Muscle layer of duodenum (tissue), 2 donors: ENCODE results near the gene PUM2.

Experiments used
- H3K27ac ChIP-seq: one replicate; pipeline ENCODE4 v1.7.0; 2013; ENCODE audit warnings: mild to moderate bottlenecking, low read length
- H3K27me3 ChIP-seq: one replicate; pipeline ENCODE4 v1.7.0; 2013; ENCODE audit warnings: low read depth, mild to moderate bottlenecking, control low read depth, low read length
- H3K36me3 ChIP-seq, 2 donors: one replicate each; pipeline ENCODE4 v1.7.0; 2013; ENCODE audit warnings: low read length in 2 of 2, control low read depth in 1 of 2, mild to moderate bottlenecking in 1 of 2; ENCODE audit not compliant: insufficient read depth in 2 of 2, control insufficient read depth in 1 of 2
- H3K4me1 ChIP-seq, 2 donors: one replicate each; pipeline ENCODE4 v1.7.0; 2013; ENCODE audit warnings: low read length in 2 of 2, mild to moderate bottlenecking in 2 of 2, control low read depth in 1 of 2, moderate library complexity in 1 of 2; ENCODE audit not compliant: insufficient read depth in 2 of 2, control insufficient read depth in 1 of 2
- H3K4me3 ChIP-seq, 2 donors: one replicate each; pipeline ENCODE4 v1.7.0; 2013; ENCODE audit warnings: low read length in 2 of 2, low read depth in 1 of 2, mild to moderate bottlenecking in 1 of 2
- H3K9me3 ChIP-seq, 2 donors: one replicate each; pipeline ENCODE4 v1.7.0; 2013; ENCODE audit warnings: low read length in 2 of 2, control low read depth in 1 of 2, mild to moderate bottlenecking in 1 of 2; ENCODE audit not compliant: control insufficient read depth in 1 of 2
- donor health status: healthy.

The PUM2 gene

DNA sequence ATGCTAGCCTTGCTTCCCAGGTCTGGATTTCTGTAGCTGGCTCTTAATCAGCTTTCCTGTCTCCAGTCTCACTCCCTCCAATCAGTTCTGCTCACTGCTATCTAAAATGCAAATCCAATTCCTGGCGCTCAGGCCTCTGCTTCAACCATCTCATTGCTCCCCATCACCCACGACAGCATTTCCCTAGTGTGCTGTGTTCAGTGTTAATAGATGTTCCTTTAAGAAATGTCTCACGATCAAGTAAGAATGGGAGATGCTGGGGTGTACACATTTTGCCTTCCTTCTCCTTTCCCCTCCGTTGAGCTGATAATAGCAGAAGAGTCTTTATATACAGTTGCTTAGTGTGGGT lies 1.6 kb upstream of the PUM2 start:
- H3K36me3 ChIP-seq: no peaks in the 10 kb centered on the region
- no peaks in the 10 kb centered on the region for H3K27me3 ChIP-seq
- no peak overlapping the region for H3K4me3 ChIP-seq
- no peaks in the 10 kb centered on the region for H3K9me3 ChIP-seq
- no peak overlapping the region for H3K27ac ChIP-seq
- H3K4me1 ChIP-seq: peaks cover 22 to 34% of the 10 kb centered on the region in 2 donors

DNA sequence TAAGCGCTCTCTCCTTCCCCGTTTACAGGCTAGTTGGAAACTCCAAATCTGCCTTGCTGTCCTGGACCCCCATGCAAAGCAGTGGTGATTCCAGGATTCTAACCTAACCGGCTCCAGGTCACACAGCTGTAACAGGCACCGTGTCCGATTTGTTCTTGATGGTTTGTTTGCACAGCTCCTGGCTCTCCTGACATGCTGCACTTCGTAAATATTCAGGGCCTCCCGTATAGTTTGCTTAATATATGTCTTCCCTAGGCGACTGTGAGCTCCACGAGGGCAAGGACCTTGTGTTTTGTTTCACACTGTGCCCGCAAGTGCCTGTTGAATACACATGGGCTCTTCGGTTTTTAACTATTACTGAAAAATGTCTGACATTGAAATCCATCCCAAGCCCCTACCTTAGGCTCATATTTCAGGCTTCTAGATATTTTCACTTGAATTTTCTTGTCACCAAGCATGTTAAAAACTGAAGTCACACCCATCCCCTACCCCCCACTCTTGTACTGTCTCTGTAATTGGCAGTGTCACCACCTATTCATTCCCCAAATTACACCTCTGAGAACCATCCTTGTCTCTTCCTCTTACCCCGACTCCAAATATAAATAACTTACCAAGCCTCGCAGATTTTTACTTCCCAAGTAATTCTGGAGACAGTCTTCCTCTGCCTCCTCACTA lies 1.0 kb upstream of the PUM2 start:
- no peaks in the 10 kb centered on the region for H3K36me3 ChIP-seq
- H3K4me3 ChIP-seq: peak overlapping the region; percentile 82 to 87
- peaks cover 25 to 38% of the 10 kb centered on the region in 2 donors for H3K4me1 ChIP-seq

DNA sequence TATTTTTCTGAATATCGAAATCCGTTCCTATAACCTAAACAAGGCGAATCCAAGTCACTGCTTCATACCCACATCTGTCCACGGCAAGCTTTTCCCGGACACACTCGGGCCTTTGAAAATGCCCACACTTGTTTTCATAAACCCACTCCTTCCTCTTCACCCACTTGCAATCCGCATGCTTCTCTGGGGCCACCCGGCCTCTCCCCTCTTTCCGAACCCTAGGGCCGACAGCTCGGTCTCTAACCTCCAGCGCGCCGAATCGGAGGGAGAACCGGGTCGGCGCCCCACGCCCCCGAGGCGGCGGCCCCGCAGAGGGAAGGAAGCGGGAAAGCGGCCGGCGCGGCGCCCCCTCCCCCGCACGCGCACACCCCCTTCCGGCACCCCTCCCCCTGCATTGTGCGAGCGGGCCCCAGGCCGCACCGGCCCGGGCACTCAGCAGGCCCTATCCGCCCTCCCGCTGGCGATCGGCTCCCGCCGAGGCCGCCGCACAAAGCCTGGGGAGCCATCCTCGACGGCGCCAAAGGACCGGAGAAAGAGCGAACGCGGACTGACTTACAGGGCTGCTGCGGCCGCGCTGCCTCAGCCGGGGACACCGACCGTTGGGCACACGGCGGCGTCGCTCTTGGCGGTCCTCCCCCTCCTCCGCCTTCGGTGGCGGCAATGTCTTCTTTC lies 467 bp downstream of the PUM2 start:
- H3K4me1 ChIP-seq: peaks cover 27 to 48% of the 10 kb centered on the region in 2 donors

More for the DNA sequence above, 1.0 kb upstream of the PUM2 start:
- peak overlapping the region; percentile 95 for H3K27ac ChIP-seq
- no peaks in the 10 kb centered on the region for H3K27me3 ChIP-seq
- no peaks in the 10 kb centered on the region for H3K9me3 ChIP-seq

DNA sequence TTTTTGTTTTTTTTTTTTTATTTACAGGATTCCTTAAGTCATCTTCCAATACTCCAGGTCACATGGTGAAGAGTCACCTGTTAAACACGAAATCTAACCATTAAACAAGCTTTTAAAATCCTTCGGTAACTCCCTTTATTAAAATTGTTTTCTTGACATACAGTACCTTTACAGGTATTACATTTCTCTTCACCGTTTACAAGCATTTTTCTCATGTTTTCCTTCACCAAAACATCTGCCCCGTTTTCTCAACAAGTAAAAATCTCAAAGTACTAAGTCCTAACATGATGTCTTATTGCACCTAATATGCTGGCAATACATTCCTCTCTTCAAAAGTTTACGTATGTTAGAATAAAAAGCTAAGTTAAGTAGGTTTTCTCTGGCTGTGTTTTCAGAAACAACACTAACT lies 1.1 kb downstream of the PUM2 start:
- H3K4me3 ChIP-seq: peak overlapping the region; percentile 83 to 90
- H3K4me1 ChIP-seq: peaks cover 27 to 48% of the 10 kb centered on the region in 2 donors
- H3K9me3 ChIP-seq: no peaks in the 10 kb centered on the region
- peak overlapping the region; percentile 74 for H3K27ac ChIP-seq
- H3K27me3 ChIP-seq: no peaks in the 10 kb centered on the region
- no peaks in the 10 kb centered on the region for H3K36me3 ChIP-seq

More for the DNA sequence above, 467 bp downstream of the PUM2 start:
- Histone ChIP-seq H3K36me3 (no peaks in the 10 kb centered on the region), H3K9me3 (no peaks in the 10 kb centered on the region), H3K27me3 (no peaks in the 10 kb centered on the region), H3K27ac (peak overlapping the region; percentile 74), H3K4me3 (peak overlapping the region; percentile 83 to 90)

DNA sequence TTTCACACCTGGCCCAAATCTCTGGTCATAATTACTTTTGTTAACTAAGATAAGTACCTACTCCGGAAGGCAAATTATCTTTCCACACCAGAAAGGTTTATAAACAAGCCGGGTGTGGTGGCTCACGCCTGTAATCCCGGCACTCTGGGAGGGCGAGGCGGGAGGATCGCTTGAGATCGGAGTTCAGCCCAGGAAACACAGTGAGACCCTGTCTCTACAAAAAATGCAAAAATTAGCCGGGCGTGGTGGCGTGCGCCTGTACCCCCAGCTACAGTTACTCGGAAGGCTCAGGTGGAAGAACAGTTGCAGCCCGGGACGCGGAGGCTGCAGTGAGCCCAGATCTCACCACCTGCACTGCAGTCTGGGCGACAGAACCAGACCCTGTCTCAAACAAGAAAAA lies 2.1 kb downstream of the PUM2 start:
- Histone ChIP-seq H3K9me3 (no peaks in the 10 kb centered on the region), H3K4me1 (peaks cover 27 to 51% of the 10 kb centered on the region in 2 donors), H3K36me3 (no peaks in the 10 kb centered on the region), H3K27ac (no peak overlapping the region), H3K4me3 (peak overlapping the region; percentile 83 to 90), H3K27me3 (no peaks in the 10 kb centered on the region)

DNA sequence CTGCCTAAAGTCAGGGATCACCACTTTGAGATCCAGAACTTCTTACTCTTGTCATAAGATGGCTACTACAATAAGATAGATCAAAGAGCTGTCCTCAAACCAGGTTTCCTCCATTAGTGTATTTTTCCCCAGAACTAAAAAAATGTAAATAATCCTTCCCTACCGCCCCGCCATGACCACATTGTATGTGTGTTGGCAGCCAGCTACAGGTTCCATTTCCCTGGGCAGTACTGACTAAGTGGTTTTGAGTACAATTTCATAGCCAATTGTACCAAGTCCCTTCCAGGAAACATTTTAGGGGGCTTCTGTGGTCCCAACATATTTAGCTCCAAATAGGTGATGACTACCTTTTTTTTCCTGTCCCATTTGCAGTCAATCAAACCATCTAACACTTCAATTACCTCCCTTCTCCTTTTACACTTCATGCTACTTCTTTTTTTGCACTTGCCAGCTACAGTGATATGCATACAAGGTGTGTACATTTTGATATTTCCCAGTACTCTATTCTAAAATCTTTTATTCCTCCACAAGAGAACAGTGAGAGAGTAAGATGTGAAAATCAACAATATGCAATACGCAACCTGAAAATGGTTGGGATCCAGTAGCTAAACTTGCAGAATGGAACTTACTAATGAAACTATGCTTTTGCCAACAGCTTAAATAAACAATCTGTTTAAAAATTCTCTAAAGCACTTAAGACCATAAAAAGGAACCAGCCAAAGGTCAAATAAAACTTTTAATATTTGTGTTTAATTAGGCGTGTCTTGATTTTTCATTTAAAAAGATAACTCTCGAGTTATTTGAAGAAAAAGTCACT lies 3.9 kb downstream of the PUM2 start:
- Histone ChIP-seq H3K4me1 (peaks cover 22 to 46% of the 10 kb centered on the region in 2 donors), H3K27ac (no peak overlapping the region), H3K9me3 (no peaks in the 10 kb centered on the region), H3K4me3 (peak overlapping the region in 1 of 2 donors; percentile 2), H3K36me3 (no peaks in the 10 kb centered on the region), H3K27me3 (no peaks in the 10 kb centered on the region)

DNA sequence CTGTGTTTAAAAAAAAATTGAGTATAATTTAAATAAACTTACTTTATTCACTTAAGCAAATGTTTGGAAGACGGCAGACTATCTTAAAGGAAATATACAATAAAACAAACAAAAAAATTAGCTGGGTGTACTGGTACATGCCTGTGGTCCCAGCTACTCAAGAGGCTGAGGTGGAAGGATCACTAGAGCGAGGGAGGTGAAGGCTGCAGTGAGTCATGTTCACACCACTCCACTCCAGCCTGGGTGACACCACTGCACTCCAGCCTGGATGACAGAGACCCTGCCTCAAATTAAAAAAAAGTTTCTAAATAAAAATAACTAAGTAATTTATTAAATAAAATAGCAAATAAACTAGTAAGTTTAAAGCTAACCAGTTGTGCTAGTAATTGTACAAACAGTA lies 7.5 kb downstream of the PUM2 start:
- H3K36me3 ChIP-seq: no peaks in the 10 kb centered on the region
- H3K4me1 ChIP-seq: peaks cover 6 to 44% of the 10 kb centered on the region in 2 donors
- no peaks in the 10 kb centered on the region for H3K27me3 ChIP-seq
- H3K4me3 ChIP-seq: no peak overlapping the region
- no peak overlapping the region for H3K27ac ChIP-seq
- H3K9me3 ChIP-seq: no peaks in the 10 kb centered on the region

DNA sequence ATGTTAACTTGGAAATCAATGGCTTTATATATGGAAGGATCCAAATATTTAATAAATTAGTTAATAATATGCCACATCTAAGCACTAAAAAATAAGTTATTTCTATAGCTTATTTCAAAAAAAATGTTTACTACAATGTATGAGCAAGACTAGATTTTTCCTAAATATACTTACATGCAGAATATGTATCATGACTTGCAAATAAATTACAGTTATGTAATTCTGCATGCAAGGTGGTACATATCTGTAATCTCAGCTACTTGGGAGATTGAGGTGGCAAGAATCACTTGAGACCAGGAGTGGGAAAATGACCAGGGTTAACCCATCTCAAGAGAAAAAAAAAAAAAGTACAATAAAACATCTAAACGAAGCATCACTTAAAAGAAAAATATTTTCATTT lies 11.6 kb downstream of the PUM2 start:
- no peaks in the 10 kb centered on the region for H3K9me3 ChIP-seq
- H3K36me3 ChIP-seq: no peaks in the 10 kb centered on the region
- H3K4me3 ChIP-seq: no peak overlapping the region
- peaks cover 10 to 42% of the 10 kb centered on the region in 2 donors for H3K4me1 ChIP-seq
- no peaks in the 10 kb centered on the region for H3K27me3 ChIP-seq
- no peak overlapping the region for H3K27ac ChIP-seq

DNA sequence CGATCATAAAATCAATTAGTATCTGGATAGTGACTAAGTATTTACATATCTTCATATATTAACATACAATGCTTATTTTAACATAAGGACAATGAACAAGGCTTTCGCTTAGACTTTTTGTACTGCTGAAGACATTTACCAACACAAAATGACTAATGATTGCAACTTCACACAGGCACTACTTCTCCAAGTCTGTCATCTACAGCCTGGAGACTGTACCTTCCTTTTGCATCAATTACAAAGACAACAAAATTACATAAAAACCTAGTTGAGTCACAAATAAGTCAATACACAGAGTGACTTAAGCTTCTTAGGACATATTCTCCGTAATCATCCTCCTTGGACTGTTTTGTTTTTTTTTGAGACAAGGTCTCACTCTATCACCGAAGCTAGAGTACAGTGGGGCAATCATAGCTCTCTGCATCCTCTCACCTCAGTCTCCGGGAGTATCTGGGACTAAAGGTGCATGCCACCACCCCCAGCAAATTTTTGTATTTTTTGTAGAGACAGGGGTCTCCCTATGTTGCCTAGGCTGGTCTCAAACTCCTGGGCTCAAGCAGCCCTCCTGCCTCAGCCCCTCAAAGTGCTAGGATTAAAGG lies 15.9 kb downstream of the PUM2 start:
- Histone ChIP-seq H3K27me3 (no peaks in the 10 kb centered on the region), H3K27ac (no peak overlapping the region), H3K4me3 (no peak overlapping the region), H3K4me1 (peaks cover 10 to 50% of the 10 kb centered on the region in 2 donors), H3K36me3 (peaks cover 0 to 5% of the 10 kb centered on the region in 2 donors), H3K9me3 (no peaks in the 10 kb centered on the region)

DNA sequence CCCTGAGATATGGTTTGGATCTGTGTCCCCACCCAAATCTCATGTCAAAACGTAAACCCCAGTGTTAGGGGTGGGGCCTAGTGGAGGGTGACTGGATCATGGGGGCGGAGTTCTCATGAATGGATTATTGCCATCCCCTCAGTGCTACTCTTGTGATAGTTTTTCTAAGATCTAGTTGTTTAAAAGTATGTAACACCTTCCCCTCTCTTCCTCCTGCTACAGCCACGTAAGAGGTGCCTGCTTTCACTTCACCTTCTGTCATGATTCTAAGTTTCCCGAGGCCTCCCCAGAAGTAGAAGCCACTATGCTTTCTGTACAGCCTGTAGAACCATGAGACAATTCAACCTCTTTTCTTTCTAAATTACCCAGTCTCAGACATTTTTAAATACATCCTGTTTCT lies 16.9 kb downstream of the PUM2 start:
- Histone ChIP-seq H3K27ac (no peak overlapping the region), H3K4me3 (no peak overlapping the region), H3K4me1 (peaks cover 10 to 44% of the 10 kb centered on the region in 2 donors), H3K9me3 (no peaks in the 10 kb centered on the region), H3K36me3 (peaks cover 0 to 5% of the 10 kb centered on the region in 2 donors), H3K27me3 (no peaks in the 10 kb centered on the region)

DNA sequence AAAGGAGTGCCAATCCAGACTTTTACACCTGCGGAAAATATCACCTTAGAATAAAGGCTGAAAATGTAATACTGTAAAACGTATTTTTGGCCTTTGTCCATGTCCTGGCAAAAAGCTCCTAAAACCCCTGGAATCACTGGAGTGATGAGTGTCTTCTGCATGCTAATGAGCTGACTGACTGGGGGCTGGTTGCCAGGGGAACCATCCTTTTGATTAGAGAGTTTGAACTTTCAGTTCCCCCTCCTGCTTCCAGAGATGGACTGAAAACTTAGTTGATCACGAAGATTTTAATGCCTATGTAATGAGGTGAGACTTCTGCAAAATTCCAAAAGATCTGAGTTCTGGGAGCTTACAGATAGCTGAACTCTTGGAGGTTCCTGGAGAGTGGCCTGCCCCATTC lies 20.5 kb downstream of the PUM2 start:
- H3K4me1 ChIP-seq: peaks cover 4 to 43% of the 10 kb centered on the region in 2 donors
- H3K36me3 ChIP-seq: peaks cover 0 to 9% of the 10 kb centered on the region in 2 donors
- H3K27me3 ChIP-seq: no peaks in the 10 kb centered on the region
- H3K9me3 ChIP-seq: no peaks in the 10 kb centered on the region
- no peak overlapping the region for H3K27ac ChIP-seq
- no peak overlapping the region for H3K4me3 ChIP-seq
